Inflammatory macrophage treated with lipopolysaccharide for 1 hour (primary cell): ENCODE measurements around the gene KPTN.
"Not testable (repeated sequence)": the region's sequence is repeated elsewhere in the genome, so short reads cannot be mapped to it uniquely, and the experiment has no call there.

Source experiments
- DNase-seq, 2 donors: peaks; one replicate each; pipeline ENCODE4 v3.0.0-alpha.2; 2020 to 2022

Gene KPTN

DNA sequence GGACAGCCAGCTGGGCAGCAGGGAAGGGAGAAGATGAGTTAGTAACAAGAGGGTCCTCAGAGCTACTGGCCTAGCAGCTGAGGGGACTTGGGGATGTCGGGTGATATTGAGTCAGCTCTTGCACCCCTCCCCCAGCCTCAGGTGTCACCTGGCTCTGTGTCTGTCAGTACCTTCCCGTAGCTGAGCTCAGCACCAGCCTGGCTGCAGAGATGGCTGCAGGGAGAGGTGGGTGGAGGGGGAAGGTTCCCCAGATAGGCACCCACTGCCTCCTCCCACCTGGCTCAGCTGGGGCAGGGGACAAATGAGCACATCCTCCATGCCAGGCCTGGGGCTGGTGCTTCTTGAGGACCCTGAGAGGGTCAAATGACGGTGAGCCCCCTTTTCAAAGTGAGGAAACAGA lies 6.8 kb upstream of the KPTN start:
- DNase-seq, result no peak

DNA sequence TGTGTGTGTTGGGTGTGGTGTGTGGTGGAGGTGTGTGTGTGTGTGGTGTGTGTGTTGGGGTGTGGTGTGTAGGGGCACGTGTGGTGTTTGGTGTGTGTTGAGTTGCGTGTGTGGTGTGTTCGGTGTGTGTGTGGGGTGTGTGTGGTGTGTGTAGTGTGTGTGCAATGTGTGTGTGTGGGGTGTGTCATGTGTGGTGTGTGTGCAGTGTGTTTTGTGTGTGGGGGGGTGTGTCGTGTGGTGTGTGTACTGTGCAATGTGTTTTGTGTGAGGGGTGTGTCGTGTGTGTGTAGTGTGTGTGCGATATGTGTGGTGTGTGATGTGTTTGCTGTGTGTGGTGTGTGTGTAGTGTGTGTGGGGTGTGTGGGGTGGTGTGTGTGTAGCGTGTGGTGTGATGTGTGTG lies 6.0 kb upstream of the KPTN start:
- no peak for DNase-seq

DNA sequence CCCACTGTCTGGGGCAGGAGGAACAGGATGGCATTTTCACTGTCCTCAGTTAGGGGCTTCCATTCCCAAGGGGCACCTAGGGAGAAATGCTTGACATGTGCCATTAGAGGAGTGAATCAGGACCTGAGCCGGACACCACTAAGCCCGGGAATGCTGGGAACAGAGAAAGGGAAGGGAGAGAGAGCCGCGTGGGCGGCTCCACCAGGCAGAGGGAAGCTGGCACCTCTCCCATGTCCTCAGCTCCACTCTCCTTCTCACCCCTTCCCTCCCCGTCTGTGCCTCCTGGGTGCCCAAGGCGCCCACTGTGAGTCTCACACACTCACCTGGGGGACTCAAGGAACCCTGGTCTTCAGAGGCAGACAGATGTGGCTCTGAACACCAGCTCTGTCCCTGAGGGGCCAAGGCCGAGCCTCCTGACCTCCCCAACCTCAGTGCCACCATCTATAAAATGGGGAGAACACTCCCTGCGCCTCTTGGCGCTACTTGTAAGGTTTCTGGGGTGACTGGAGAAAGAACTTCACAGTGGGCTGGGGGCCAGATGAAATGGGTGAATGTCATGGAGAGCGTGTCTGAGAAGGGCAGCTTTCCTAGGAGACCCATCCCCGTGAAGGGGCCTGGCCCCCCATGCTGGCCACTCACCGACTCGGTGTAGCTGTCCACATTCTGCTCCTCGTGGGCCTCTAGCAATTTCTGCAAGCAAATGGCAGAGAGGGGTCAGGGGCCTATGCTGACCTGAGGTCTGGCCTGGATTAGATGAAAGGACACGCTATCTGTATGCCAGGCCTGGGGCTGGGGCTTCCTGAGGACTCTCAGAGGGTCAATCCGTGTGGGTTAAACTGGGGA lies 5.3 kb upstream of the KPTN start:
- no peak for DNase-seq

DNA sequence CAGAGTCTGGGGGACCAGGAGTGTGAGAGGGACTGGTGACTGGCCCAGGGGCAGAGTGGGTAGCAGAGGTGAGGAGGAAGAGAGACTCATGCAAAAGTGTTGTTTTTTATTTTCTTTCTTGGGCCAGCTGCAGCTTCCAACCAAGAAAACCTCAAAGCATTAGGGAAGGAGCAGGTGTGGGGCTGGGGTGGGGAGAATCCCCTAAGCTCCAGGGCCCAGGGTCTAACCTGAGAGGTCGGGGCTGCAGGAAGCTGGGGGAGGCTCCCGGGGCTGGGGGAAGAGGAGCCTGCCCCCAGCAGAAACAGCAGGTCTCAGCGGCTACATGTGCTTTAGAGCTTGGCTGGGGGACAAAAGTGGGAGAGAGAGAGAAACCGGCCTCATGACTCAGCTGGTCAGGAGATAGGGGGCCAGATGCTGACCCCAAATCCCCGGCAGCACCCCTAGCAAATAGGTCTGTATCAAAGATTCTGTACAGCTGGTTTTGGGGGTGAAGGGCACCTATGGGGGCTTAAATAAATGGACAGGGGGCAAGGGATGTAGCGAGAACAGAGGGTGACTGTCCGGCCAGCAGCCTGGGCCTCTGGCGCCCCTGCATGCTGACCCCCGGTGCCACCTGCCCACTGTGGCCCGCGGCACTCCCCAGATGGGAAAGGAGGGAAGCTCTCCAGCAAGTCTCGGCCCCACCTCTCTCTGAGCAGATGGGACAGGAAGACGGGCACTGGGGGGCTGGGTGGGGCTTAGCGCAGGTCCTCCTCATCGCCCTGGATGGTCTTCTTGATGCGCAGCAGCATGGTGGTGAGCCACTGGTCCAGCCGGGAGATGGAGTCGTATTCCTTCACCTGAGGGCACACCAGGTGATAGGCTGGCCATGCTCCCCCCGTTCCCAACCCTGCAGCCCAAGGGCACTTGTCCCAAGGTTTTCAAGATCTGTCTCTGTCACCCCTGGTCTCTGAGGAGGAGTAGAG lies 3.8 kb upstream of the KPTN start:
- no peak for DNase-seq

DNA sequence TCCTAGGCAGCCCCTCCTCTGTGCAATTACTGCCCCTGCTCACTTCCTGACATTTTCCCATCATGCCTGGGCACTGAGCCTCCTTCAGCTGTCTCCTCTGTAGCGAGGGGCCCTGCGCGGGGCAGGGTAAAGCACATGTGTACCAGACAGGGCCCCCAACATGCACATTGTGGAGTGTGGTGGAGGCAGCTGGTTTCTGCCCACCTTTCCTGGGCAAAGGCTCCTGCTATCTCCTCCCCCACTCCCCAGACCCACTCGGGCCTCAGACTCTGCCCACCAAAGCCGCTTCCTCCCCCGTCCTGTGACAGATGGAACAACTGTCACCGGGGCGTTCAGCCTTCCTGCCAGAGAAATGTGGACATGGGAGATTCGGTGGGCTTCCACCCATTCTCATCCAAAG lies 2.9 kb upstream of the KPTN start:
- DNase-seq, result no peak

DNA sequence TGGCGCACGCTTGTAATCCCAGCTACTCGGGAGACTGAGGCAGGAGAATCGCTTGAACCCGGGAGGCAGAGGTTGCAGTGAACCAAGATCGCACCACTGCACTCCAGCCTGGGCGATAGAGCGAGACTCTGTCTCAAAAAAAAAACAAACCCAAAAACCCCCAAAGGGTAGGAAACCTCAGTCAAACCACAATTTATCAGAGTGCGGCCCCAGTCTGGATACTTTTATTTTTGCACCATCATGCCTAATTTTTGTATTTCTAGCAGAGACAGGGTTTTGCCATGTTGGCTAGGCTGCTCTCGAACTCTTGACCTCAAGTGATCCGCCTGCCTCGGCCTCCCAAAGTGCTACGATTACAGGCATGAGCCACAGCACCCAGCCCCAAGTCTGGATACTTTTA lies 2.2 kb upstream of the KPTN start:
- DNase-seq, result not testable (repeated sequence)

DNA sequence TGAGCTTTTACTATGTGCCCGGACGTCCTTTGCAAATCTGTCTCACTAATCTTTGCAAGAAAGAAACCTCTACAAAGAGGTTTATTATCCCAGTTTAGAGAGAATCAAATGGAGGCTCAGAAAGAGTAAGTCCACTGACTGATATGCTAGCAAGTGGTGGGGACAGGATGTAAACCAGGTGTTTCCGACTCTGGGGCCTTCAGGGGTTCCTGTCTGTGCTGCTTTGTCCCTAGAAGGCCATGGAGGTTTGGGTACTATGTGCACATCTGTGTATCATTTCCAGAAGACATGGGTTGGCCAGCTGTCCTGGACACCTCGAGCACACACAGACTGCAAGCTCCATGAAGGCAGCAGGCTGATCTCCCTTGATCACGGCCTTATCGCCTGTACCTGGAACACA lies 1.2 kb upstream of the KPTN start:
- no peak for DNase-seq

DNA sequence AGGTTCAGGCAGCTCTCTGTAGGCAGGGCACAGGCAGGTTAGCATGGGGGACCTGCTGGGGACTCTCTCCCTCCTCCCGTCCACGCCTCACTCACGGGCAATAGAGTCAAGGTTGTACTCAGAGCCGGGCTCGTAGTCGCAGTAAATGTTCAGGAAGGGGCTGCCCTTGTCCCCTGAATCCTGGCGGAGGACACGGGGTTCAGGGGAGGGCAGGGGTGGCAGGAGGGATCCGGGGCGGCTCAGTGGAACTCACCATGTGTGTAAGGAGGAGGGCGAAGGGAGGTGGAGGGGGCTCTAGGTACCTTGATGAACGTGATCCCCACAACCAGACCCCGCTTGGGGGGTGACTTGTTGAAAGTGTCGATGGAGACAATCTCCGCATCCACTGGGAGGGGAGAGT lies 819 bp downstream of the KPTN start:
- no peak for DNase-seq

DNA sequence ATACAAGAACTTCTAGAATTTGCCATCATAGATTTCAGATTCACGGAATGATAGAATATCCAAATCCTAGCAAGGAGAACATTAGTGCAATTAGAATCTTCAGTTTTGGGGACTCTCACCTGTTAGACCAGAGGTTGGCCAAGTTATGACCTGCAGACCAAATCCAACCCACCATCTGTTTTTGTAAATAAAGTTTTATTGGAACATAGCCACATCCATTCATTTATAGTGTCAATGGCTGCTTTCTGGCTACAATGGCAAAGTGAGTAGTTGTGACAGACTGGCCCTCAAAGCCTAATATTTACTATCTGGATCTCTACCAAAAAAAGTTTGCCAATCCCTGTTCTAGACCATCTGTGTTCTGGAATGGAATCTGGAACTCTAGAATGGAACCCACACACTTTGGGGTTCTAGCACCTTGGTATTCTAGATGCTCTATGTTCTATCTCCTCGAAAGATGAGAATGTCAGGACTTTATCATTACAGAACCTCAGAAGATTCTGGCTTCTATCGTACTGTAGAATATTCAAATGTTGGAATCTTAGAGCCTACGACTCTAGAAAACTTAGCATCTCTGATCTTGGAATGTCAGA lies 2.5 kb downstream of the KPTN start:
- no peak for DNase-seq

DNA sequence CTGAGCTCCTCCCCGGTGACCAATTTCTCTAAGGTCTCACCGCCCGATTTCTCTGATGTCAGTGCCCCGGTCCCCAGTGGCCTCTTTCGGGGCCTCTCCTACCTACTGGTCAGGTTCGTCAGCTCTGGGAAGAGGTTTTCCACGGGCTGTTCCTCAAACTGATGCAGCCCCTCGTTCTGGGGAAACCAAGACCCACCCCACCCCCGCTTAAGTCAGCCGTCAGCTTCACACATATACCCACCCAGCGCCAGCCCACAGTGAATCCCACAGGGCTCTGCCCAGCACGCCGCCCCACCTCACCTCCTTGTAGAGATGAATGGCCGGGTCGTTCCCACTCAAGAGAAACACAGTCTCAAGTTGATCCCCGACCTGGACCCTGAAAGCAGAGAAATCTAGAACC lies 3.4 kb downstream of the KPTN start:
- DNase-seq, result no peak

DNA sequence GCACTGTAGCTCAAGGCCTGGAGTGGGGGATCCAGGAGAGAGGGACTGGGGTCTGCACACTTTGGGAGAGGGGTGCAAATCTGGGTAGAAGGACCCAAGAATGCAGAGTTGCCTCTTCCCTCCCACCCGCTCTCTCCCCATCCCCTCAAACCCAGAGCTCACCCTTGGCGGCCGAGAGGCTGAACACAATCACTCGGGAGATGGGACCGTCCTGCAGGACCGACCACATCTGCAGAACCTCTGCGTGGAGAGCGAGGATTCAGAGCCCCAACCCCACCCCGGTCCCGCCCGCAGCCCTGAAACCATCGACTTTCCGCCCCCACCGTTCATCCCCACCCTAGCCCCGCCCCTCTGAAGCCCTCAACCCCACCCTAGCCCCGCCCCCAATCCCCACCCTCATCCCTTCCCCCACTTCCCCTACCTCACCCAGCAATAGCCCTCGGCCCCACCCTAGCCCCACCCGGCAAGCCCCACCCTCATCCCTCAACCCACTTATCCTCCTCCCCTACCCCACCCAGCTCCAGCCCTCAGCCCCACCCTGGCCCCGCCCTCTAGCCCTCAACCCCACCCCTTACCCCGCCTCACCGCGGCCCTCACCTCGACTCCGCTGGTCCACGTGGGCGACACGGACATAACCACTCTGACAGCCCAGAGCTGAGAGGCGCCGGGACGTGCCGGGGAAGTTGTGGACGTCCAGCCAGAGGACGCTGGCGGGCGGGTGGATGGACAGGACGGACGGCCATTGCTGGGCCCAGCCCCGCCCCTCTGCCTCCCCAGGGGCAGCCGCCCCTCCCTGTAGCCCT lies 4.1 kb downstream of the KPTN start:
- DNase-seq, result peak; percentile 12 to 48

DNA sequence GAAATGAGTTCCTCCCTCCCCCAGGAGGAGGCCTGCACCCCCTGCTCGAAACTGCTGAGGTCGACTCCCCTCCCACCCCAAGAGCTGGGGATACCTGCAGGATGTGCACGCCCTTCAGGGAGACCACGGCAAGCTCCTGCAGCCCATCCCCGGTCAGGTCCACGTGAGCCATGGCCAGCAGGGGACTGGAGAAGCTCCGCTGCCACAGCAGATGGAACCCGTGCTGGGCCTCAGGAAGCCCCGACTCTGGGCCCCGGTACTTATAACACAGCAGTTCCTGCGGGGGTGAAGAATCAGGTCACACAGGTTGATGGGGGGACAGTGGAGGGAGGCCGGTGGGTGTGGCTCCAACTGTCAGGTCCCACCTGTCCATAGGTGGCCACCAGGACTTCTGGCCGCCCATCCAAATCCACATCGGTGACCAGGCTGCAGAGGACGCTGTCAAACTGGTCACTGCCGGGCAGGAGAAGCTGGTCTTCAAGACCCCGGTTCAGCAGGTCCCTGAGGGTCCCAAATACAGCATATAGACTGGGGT lies 7.5 kb downstream of the KPTN start:
- DNase-seq, result no peak

DNA sequence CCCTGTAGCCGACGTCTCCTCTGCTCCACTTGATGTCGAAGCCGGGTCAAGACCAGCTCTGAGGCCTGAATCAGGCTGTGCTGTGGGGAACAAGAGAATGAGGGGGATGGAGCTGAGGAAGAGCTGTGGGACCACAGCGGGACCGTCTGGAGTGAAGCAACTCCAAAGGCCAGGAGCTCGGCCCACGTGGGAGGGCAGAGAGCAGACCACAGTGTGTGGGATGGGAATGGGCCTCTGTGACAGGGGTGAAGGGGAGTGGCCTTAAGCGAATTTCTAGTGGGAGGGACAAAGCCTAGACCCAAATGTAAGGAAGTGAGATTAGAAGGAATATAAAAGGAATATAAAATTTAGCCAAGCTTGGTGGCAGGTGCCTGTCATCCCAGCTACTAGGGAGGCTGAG lies 8.6 kb downstream of the KPTN start:
- peak; percentile 73 to 92 for DNase-seq

DNA sequence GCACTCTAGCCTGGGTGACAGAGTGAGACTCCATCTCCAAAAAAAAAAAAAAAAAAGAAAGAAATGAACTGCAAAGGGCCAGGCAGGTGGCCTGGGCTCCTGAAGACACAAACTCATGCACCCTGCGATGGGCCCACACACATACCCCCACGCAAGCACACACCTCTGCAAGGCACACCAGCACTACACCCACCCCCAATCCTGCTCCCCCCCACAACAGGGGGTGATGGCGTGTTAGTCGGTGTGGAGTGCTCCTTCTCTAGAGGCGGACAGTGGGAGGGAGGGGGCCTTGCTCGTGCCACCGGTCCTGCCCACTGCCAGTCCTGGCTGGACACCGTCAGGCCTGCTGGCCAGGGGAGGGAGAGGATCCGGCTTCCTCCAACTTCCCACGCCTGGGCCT lies 10.7 kb downstream of the KPTN start:
- no peak for DNase-seq

DNA sequence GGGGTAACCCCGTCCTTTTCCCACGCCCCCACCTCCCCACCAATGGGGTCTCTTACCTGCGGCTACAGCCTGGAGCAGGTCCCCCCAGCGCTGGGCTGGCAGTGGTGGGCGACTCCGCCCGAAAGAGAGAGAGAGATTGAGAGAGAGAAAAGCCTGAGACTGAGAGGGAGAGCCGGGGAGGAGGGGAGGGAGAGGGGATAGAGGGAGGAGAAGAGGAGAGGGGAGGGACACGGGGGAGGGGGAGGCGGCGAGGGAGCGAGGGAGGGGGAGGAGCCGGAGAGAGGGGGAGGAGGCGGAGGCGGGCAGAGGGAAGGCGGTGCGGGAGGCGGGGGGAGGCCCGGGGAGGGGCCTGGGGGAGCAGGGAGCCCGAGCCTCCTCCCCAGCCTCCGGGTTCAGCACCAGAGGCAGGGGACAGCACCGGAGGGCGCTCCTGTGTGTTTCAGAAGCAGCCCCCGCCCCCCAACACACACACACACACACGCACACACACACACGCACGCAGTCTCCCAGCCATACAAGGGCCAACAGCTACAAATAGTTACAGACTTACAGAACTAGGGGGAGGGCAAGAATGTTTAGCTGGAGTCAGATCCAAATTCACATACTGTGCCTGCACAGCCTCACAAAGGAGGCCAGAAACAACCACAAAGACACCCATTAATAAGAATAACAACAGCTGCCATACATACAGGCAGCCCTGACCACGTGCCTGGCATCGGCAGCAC lies 12.1 kb downstream of the KPTN start, which contains the start of gene SLC8A2:
Gene SLC8A2, minus strand, starts transcription at position 161 of the 725 bp plus-strand sequence. CDS start 5,490 bp downstream, outside the sequence.
- DNase-seq, result peak in 1 of 2 donors; percentile 12

DNA sequence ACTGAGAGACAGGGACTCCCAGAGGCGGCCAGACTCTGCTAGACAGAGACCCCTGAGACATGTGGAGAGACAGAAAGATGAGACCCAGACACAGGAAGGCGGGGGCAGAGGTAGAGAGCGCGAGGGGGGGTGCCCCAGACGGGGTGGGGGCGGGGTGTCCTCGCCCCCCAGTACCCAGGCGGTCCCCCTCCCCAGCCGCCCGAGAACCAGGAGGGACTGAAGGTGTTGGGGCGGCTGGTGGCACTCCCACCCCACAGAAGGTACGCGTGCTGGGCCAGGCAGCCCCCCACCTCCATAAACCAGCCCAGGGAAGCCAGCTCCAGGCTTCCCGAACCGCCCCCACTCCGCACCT lies 12.7 kb downstream of the KPTN start:
- no peak for DNase-seq

DNA sequence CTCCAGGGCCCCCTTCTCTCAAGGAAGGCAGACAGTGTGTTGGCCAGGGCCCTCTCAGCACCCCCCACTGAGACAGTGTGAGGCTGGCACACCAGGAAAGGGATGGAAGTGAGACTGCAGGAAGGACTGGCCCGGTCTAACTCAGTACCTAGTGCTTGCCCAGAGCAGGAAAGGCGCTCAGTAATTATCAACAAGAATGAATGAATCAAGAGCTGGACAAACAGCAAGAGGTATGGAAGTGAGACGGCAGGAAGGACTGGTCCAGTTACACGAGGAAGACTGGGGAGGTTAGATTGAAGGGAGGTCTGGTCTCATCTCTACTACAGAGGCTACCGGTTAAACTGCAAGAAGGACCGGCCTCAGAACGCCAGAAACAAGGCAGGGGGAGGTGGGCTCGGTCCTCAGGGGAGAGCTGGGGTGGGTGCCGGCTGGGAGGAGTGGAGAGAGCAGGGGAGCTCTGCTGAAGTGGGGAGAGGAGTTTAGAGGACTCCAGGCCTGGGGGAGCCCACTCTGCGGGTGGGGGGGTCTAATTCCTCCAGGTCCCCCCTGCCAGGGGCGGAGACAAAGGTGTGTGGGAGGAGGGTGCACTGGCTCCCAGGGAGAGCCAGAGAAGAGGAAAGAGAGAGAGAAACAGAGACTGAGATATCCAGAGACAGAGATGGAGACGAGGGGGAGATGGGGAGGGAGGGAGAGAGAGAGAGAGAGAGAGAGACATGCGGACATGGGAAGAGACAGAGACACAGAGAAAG lies 13.4 kb downstream of the KPTN start:
- DNase-seq, result no peak

DNA sequence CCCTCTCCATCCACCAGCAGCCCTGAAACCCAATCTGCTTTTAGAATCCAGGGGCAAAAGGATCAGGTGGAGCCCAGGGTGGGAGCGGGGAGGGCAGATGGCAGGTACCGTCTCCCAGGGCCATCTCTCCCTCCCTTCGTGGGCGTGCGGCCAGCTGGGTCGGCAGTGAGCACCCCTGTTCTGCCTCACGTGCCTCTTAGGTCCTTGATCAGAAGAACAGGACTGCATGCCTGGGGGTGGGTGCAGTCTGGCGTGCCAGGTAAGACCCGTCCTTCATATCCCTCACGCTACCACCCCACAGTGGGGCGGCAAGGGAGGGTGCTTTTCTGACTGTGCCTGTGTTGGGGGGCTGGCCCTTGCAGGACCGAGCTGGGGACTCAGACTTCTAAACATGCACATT lies 14.3 kb downstream of the KPTN start:
- no peak for DNase-seq

DNA sequence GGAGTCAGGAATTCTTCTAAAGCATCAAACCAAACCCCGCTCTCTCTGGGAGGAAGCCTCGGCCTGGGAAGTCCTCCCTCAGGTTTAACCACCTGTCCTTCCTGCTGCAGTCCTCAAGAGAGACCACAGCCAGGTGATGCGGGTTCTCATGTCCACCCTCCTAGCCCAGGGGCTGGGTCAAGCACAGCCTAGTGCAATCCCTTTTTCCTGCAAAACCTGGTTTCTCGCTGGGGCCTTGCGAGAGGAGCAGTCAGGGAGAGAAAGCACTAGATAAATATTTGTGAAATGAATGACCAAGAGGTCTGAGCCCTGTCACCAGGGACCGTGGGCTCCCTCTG lies 14.7 kb downstream of the KPTN start:
- no peak for DNase-seq

DNA sequence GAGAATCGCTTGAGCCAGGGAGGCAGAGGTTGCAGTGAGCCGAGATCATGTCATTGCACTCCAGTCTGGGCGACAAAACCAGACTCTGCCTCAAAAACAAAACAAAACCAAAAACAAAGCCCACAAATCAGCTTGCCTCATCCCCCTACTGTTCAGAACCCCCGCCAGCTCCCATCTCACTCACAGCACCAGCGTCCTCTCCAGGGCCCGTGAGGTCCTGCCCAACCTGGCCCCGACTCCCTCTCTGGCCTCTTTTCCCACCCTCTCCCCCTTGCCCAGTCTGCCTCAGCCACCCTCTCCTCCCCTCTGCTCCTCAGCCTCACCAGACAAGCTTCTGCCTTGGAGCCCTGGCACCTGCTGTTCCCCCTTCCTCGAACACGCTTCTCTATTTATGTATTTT lies 16.1 kb downstream of the KPTN start:
- DNase-seq, result no peak

DNA sequence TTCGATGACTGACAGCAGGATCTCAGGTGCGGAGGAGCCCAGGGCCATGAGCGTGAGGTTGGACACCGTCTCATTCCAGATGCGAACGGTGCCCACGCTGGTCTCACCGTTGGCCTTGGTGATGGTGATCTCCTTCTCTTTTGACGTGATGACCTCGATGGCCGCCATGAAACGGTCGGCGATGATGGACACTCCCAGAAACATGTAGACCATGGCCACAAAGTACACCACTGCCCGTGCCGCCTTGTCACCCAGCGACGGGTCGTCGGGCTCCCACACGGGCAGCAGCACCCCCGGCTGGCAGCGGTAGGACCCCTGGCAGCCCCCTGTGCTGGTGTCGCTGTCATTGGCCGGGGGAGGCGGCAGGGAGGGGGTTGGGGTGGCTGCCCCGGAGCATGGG lies 18.1 kb downstream of the KPTN start:
- no peak for DNase-seq
